NCI-H2029 (cell line): ENCODE measurements around the gene PLXDC1.

Source experiments
- DNase-seq: peaks from one replicate; lab custom pipeline; 2025; lab: John Stamatoyannopoulos, UW

The PLXDC1 gene

GRCh38 chr17:39151150-39151942, at the start of gene PLXDC1:
Gene PLXDC1, minus strand, starts transcription at chr17:39151637. Its CDS starts 200 bp downstream, at chr17:39151437.
- no peak for DNase-seq

GRCh38 chr17:39200957-39201510, 49.6 kb upstream of the PLXDC1 start:
- DNase-seq, result no peak

GRCh38 chr17:39200070-39200879, 48.8 kb upstream of the PLXDC1 start, which contains the start of gene RPL19:
Gene RPL19, plus strand, starts transcription at chr17:39200283. Its CDS starts 62 bp downstream, at chr17:39200345.
- peak; percentile 68 for DNase-seq

GRCh38 chr17:39199820-39200069, 48.3 kb upstream of the PLXDC1 start:
- peak; percentile 89 for DNase-seq

GRCh38 chr17:39198186-39198566, 46.7 kb upstream of the PLXDC1 start:
- no peak for DNase-seq

GRCh38 chr17:39197380-39198185, 46.1 kb upstream of the PLXDC1 start, which contains the start of gene CACNB1:
Gene CACNB1, minus strand, starts transcription at chr17:39197669. Its CDS starts 174 bp downstream, at chr17:39197495.
- DNase-seq, result peak; percentile 34

- DNase-seq, result no peak
These were observed 45.4 kb upstream of the PLXDC1 start for GRCh38 chr17:39196808-39197291.

- DNase-seq, result no peak
These were observed 44.9 kb upstream of the PLXDC1 start for GRCh38 chr17:39196241-39196807.

GRCh38 chr17:39195568-39196160, 44.2 kb upstream of the PLXDC1 start:
- DNase-seq, result no peak

- DNase-seq, result no peak
These were observed 43.6 kb upstream of the PLXDC1 start for GRCh38 chr17:39194985-39195524.

- DNase-seq, result no peak
These were observed 42.9 kb upstream of the PLXDC1 start for GRCh38 chr17:39194089-39194984.

GRCh38 chr17:39193346-39193745, 41.9 kb upstream of the PLXDC1 start:
- no peak for DNase-seq

- DNase-seq, result no peak
These were observed 41.5 kb upstream of the PLXDC1 start for GRCh38 chr17:39192901-39193300.

- no peak for DNase-seq
These were observed 40.5 kb upstream of the PLXDC1 start for GRCh38 chr17:39191750-39192510.

- DNase-seq, result no peak
These were observed 35.9 kb upstream of the PLXDC1 start for GRCh38 chr17:39187152-39187830.

- DNase-seq, result no peak
These were observed 35.1 kb upstream of the PLXDC1 start for GRCh38 chr17:39186481-39187002.

GRCh38 chr17:39183720-39184119, 32.3 kb upstream of the PLXDC1 start:
- DNase-seq, result no peak

GRCh38 chr17:39183045-39183444, 31.6 kb upstream of the PLXDC1 start:
- DNase-seq, result no peak
